ENCODE measurements around the gene TUG1.

The TUG1 gene

DNA sequence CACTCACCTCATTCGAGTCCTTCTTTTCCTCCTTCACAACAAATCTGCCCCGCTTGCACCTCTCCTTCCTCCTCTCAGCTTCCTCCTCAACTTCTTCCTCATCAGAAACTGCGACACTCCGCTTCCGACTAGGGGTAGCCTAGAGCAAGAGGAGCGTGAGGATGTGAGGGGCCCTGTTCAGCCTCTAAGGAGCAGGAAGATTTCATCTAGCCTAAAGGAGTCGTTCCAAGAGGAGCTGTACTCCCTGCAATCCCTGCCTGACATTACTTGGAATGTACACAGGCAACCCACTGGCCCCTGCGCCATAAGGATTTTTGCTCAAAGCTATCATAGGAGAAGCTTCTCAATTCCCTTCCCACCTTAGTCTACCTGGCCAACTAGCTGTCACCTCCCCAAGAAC is 35.0 kb upstream of the TUG1 start:
- TF ChIP-seq, protein P1, sequence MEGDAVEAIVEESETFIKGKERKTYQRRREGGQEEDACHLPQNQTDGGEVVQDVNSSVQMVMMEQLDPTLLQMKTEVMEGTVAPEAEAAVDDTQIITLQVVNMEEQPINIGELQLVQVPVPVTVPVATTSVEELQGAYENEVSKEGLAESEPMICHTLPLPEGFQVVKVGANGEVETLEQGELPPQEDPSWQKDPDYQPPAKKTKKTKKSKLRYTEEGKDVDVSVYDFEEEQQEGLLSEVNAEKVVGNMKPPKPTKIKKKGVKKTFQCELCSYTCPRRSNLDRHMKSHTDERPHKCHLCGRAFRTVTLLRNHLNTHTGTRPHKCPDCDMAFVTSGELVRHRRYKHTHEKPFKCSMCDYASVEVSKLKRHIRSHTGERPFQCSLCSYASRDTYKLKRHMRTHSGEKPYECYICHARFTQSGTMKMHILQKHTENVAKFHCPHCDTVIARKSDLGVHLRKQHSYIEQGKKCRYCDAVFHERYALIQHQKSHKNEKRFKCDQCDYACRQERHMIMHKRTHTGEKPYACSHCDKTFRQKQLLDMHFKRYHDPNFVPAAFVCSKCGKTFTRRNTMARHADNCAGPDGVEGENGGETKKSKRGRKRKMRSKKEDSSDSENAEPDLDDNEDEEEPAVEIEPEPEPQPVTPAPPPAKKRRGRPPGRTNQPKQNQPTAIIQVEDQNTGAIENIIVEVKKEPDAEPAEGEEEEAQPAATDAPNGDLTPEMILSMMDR (IDR thresholded peaks at IDR 0.05; ENCODE audit: low read depth, low read length): no peak
- no peak for DNase-seq (ENCODE audit: extremely low read depth, low read depth)

DNA sequence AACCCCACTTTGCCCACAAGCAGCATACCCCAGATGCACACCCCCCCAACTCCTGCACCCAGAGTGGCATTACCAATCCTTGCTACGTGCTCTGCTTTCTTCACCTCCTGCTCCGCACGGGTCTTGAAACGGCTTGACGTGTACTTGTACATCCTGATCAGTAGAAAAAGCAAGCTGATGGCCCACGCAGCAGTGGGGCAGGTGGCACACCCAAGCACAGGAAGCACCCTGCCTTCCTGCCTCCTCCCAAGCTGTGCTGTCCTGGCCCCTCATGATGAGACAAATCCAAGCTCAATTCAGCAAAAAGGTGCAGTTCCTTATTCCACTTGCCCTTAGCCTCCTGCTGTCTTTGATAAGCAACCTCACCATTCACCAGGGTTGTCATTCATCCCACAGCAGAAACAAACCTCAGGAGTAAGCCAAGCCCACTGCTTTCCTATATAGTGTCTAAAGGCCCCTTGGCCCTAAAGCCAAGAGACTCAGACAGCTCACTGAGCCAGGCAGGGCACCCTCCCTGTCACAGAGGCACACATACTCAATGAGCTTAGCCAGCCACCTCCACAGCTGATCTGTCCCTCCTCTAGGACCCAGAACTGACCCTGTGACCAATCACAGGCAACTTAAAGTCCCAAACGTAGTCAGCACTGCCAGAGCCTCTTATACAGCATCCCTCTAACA is 28.2 kb upstream of the TUG1 start:
- DNase-seq (ENCODE audit: extremely low read depth, low read depth): no peak
- TF ChIP-seq, protein P1 (IDR thresholded peaks at IDR 0.05; ENCODE audit: low read depth, low read length): no peak

DNA sequence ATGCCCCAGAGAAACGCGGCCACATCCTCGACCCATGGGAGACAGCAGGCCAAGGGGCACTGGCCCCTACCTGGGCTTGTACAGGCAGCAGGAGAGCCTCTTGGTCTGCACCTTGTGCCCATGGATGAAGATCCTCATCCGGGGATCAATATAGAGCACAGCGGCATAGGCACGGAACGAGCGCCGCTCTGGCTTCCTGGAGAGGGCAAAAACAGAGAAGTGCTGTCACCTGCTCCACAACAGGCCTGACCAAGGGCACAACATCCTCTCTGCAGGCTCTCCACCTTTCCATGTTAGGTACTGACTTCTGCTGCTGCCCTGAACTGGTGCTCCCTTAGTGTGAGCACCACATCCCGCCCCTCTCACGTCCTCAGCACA is 27.7 kb upstream of the TUG1 start:
- TF ChIP-seq, protein P1 (IDR thresholded peaks at IDR 0.05; ENCODE audit: low read depth, low read length): no peak
- no peak for DNase-seq (ENCODE audit: extremely low read depth, low read depth)

DNA sequence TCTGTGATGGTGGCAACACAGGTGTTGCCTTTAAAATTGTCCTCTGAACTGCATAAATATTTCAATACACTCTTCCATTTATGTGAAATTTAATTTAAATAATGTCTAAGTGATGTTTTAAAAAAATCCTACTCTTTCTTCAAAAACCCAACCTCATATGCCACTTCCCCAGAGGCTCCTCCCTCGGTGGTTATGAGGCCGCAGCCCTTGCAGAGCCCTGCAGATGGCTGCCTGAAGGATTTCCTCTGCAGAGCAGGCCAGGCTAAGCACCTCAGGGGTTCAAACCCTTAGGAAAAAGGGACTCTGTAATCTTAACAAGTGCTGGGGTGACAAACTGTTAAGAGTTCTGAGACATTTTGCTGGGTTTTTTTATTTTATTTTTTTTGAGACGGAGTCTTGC is 25.7 kb upstream of the TUG1 start:
- DNase-seq (ENCODE audit: extremely low read depth, low read depth): no peak
- TF ChIP-seq, protein P1 (IDR thresholded peaks at IDR 0.05; ENCODE audit: low read depth, low read length): no peak

DNA sequence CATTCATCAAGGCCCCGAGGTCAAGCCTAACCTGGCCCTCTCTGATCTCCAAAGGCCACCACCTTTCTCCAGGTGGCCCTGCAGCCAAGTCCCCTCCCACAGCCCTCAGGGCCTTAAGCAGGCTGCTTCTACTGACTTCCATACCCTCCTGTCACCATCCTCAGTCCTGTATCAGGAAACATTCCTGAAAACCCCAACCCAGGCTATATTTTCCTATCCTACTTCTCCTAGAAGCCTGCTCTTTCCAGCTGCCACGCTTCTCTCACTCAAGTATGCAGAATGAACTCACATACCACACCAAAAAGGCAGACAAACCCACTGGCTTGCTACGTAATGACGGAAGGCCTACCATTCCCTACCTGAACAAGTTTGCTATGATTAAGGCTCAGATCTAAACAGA is 24.1 kb upstream of the TUG1 start:
- TF ChIP-seq, protein P1 (IDR thresholded peaks at IDR 0.05; ENCODE audit: low read depth, low read length): no peak
- no peak for DNase-seq (ENCODE audit: extremely low read depth, low read depth)

DNA sequence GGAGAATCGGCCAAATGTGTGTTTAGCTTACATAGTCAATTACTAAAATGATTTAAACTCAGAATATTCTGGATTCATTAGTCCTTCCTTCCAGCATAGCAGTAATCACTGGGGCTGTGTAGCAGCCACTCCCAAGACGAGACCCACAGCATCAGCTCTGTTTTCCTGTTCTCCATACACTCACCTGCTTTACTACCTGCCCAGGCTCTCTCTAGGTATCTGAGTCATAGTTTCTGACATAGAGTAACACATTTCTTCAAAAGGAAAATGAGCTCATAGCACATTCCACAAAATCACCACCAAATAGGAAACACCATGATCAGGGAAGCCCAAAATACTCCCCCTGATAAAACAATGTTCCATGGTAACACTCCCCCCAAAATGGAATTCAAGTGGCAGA is 23.4 kb upstream of the TUG1 start:
- no peak for DNase-seq (ENCODE audit: extremely low read depth, low read depth)
- TF ChIP-seq, protein P1 (IDR thresholded peaks at IDR 0.05; ENCODE audit: low read depth, low read length): no peak

DNA sequence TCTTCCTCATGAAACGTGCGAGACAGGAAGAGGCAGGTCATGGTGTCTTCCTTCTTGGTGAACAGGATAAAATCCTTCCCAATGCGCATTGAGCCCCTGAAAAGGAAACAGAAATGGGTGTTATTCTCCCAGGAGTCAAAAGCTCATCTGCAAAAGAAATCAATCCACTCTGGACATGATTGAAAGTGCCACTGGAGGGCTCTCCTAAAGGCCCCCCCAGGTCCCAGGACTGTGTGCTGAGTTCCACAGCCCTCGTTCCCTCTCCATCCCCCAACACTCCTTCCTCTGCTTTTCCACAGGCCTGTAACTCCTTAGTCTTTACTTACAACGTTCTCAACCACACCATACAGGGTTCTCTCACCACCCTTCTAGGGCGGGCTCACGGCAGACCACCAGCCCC is 22.7 kb upstream of the TUG1 start:
- no peak for DNase-seq (ENCODE audit: extremely low read depth, low read depth)
- TF ChIP-seq, protein P1 (IDR thresholded peaks at IDR 0.05; ENCODE audit: low read depth, low read length): no peak
